KMS-11 (cell line): ENCODE results near the gene TRPM1.

ENCODE experiments used
- H2AFZ ChIP-seq: fragments of 200-600 bp; sonication (generic); 2 replicates; pipeline ENCODE4 v1.6.1; 2016; ENCODE audit warnings: antibody characterized with exemption, mixed run types, low read depth
- H3K27ac ChIP-seq: fragments of 200-600 bp; sonication (generic); 2 replicates; pipeline ENCODE4 v1.6.1; 2016; ENCODE audit warnings: mild to moderate bottlenecking, mixed run types
- H3K27me3 ChIP-seq: fragments of 200-600 bp; sonication (generic); 2 replicates; pipeline ENCODE4 v1.6.1; 2017; ENCODE audit warnings: mild to moderate bottlenecking, low read depth, mixed run types, moderate library complexity; ENCODE audit not compliant: insufficient read depth
- H3K36me3 ChIP-seq: fragments of 200-600 bp; sonication (generic); 2 replicates; pipeline ENCODE4 v1.6.1; 2017; ENCODE audit warnings: mild to moderate bottlenecking, mixed run types; ENCODE audit not compliant: insufficient read depth
- H3K4me1 ChIP-seq: fragments of 200-600 bp; sonication (generic); 2 replicates; pipeline ENCODE4 v1.6.1; 2016; ENCODE audit warnings: mild to moderate bottlenecking, low read depth, mixed run types; ENCODE audit not compliant: poor library complexity, severe bottlenecking
- H3K4me2 ChIP-seq: fragments of 200-600 bp; sonication (generic); 2 replicates; pipeline ENCODE4 v1.7.0; 2016; ENCODE audit warnings: mild to moderate bottlenecking, mixed run types
- H3K4me3 ChIP-seq: fragments of 200-600 bp; sonication (generic); IDR thresholded peaks from 2 replicates; pipeline ENCODE4 v1.6.1; 2017; ENCODE audit warnings: low read depth, low read length, mixed read lengths; ENCODE audit not compliant: insufficient read depth
- H3K79me2 ChIP-seq: fragments of 200-600 bp; sonication (generic); 2 replicates; pipeline ENCODE4 v1.6.1; 2016; ENCODE audit warnings: low read depth, mixed run types; ENCODE audit not compliant: insufficient read depth
- H3K9ac ChIP-seq: fragments of 200-600 bp; sonication (generic); 2 replicates; pipeline ENCODE4 v1.6.1; 2016; ENCODE audit warnings: mild to moderate bottlenecking, mixed run types
- H4K20me1 ChIP-seq: fragments of 200-600 bp; sonication (generic); 2 replicates; pipeline ENCODE4 v1.6.1; 2016; ENCODE audit warnings: mild to moderate bottlenecking, mixed run types; ENCODE audit not compliant: insufficient read depth
- CTCF ChIP-seq: fragments of 200-600 bp; sonication (generic); conservative IDR thresholded peaks from 2 replicates; pipeline ENCODE4 v1.6.1; 2017; ENCODE audit warnings: low read depth, mild to moderate bottlenecking, antibody characterized with exemption, low read length, moderate library complexity, mixed read lengths

TRPM1 gene

GRCh38 chr15:31133890-31134289 lies 32.4 kb upstream of the TRPM1 start:
- H2AFZ ChIP-seq: no peak overlapping the region
- H3K79me2 ChIP-seq: no peaks in the 10 kb centered on the region
- no peaks in the 10 kb centered on the region for H3K27me3 ChIP-seq
- no peak overlapping the region for H3K4me2 ChIP-seq
- TF ChIP-seq CTCF: no peak
- H3K36me3 ChIP-seq: no peaks in the 10 kb centered on the region
- H3K4me3 ChIP-seq: no peak overlapping the region
- no peaks in the 10 kb centered on the region for H4K20me1 ChIP-seq
- no peak overlapping the region for H3K27ac ChIP-seq
- no peak overlapping the region for H3K9ac ChIP-seq
- peaks cover 18% of the 10 kb centered on the region for H3K4me1 ChIP-seq

- no peak overlapping the region for H3K9ac ChIP-seq
- H4K20me1 ChIP-seq: no peaks in the 10 kb centered on the region
- no peak overlapping the region for H3K4me3 ChIP-seq
- no peaks in the 10 kb centered on the region for H3K79me2 ChIP-seq
- H3K27me3 ChIP-seq: no peaks in the 10 kb centered on the region
- H3K27ac ChIP-seq: no peak overlapping the region
- no peak overlapping the region for H3K4me2 ChIP-seq
- H3K36me3 ChIP-seq: no peaks in the 10 kb centered on the region
- H2AFZ ChIP-seq: no peak overlapping the region
- peaks cover 19% of the 10 kb centered on the region for H3K4me1 ChIP-seq
- no peak for TF ChIP-seq CTCF
Observed at GRCh38 chr15:31131853-31132375, 30.4 kb upstream of the TRPM1 start.

GRCh38 chr15:31130576-31131237 lies 29.2 kb upstream of the TRPM1 start:
- Histone ChIP-seq H2AFZ (no peak overlapping the region), H4K20me1 (no peaks in the 10 kb centered on the region), H3K9ac (no peak overlapping the region), H3K4me3 (no peak overlapping the region), H3K79me2 (no peaks in the 10 kb centered on the region), H3K36me3 (no peaks in the 10 kb centered on the region), H3K4me2 (no peak overlapping the region), H3K4me1 (peaks cover 19% of the 10 kb centered on the region), H3K27ac (no peak overlapping the region), H3K27me3 (no peaks in the 10 kb centered on the region)
- no peak for TF ChIP-seq CTCF

GRCh38 chr15:31129769-31130303 lies 28.3 kb upstream of the TRPM1 start:
- Histone ChIP-seq H3K9ac (no peak overlapping the region), H3K36me3 (no peaks in the 10 kb centered on the region), H3K79me2 (no peaks in the 10 kb centered on the region), H3K4me1 (peaks cover 19% of the 10 kb centered on the region), H3K4me2 (no peak overlapping the region), H2AFZ (peak overlapping the region; percentile 25; the same call in 1 of the 2 replicates), H3K4me3 (no peak overlapping the region), H3K27ac (no peak overlapping the region), H4K20me1 (no peaks in the 10 kb centered on the region), H3K27me3 (no peaks in the 10 kb centered on the region)
- TF ChIP-seq CTCF: no peak
